ENCODE results near the gene SSBP3. TPM values are rescaled to one million over a fixed set of nuclear protein-coding genes. Genes with fewer than 3 reads are reported as not detected.

The SSBP3 gene
- total RNA-seq, 1 experiment from 2014 or later: 15.0 TPM

DNA sequence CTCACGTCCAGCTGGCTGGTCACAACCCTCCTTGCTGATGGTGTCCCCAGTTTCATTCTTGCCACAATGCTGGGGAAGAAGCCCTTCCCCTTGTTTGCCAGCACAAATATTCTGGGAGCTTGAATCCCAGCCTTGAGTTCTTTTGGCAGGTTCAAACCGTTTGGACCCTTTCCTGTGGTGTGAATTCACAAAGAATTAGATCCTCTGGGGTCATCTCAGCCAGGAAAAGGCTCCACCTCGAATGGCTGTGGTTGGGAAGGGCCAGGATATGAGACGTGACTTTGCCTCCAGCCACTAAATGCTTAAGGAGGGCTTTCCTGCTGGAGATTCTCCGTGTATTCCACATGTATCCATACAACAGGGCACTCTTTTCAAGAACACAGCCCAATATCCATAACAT, 139.3 kb downstream of the SSBP3 start:
- no TSS peak for BruUV-seq (replicated peaks)
- CTCF ChIA-PET: no interaction called here
- no peaks in the 10 kb centered on the region for H3K9me3 ChIP-seq (ENCODE audit: low read length)
- no peaks in the 10 kb centered on the region for H3K9me2 ChIP-seq (replicated peaks; ENCODE audit: low read length)
- H3K79me2 ChIP-seq (ENCODE audit: low read length): no peaks in the 10 kb centered on the region
- H3K4me1 ChIP-seq (ENCODE audit: insufficient read depth, low read length): no peaks in the 10 kb centered on the region
- no peak for DNase-seq
- no peak overlapping the region for H3K4me3 ChIP-seq (ENCODE audit: low read length)
- no peaks in the 10 kb centered on the region for H3K27me3 ChIP-seq (ENCODE audit: low read length)
- no peaks in the 10 kb centered on the region for H3F3A ChIP-seq (ENCODE audit: low read length, unreplicated experiment)
- ATAC-seq: no peak
- no peak overlapping the region for H3K27ac ChIP-seq (ENCODE audit: low read length)
- no peak overlapping the region for H2AFZ ChIP-seq (ENCODE audit: low read length)
- no peak overlapping the region for H3K9ac ChIP-seq (ENCODE audit: low read length)
- H3K36me3 ChIP-seq (ENCODE audit: low read depth, low read length): no peaks in the 10 kb centered on the region
- POLR2A ChIA-PET (ENCODE audit: unreplicated experiment): no interaction called here
- H3K4me2 ChIP-seq (ENCODE audit: low read length): no peak overlapping the region
- no peak for TF ChIP-seq EZH2phosphoT487 (IDR thresholded peaks at IDR 0.05; ENCODE audit: borderline replicate concordance, low read length)
- no peak for TF ChIP-seq EZH2 (IDR thresholded peaks at IDR 0.05; ENCODE audit: low read length, unreplicated experiment)
- no peaks in the 10 kb centered on the region for H4K20me1 ChIP-seq (ENCODE audit: low read length)
- intact Hi-C loops (cut with micrococcal nuclease): no loop called here

DNA sequence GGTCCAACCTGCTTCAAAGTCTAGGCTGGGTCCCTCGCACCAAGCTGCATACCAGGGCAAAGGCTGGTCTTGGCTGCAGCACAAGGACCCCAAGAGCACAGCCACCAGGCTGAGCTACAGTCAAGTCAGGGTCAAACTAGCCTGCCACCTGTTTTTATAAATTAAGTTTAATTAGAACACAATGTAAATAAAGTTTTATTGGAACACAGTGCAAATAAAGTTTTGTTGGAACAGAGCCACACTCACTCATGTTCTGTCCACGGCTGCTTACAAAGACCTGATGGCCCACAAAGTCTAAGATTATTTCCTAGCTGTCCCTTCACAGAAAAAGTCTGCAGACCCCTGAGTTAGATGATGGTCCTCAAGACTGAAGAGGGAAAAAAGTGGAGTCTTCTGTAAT, 140.0 kb downstream of the SSBP3 start:
- Histone ChIP-seq H3K36me3 (ENCODE audit: low read depth, low read length) (no peaks in the 10 kb centered on the region), H3F3A (ENCODE audit: low read length, unreplicated experiment) (no peaks in the 10 kb centered on the region), H4K20me1 (ENCODE audit: low read length) (no peaks in the 10 kb centered on the region), H3K9me2 (replicated peaks; ENCODE audit: low read length) (no peaks in the 10 kb centered on the region), H3K79me2 (ENCODE audit: low read length) (no peaks in the 10 kb centered on the region), H3K9ac (ENCODE audit: low read length) (no peak overlapping the region), H3K4me2 (ENCODE audit: low read length) (no peak overlapping the region), H3K4me3 (ENCODE audit: low read length) (no peak overlapping the region), H3K27ac (ENCODE audit: low read length) (no peak overlapping the region), H3K27me3 (ENCODE audit: low read length) (no peaks in the 10 kb centered on the region), H2AFZ (ENCODE audit: low read length) (no peak overlapping the region), H3K9me3 (ENCODE audit: low read length) (no peaks in the 10 kb centered on the region), H3K4me1 (ENCODE audit: insufficient read depth, low read length) (no peaks in the 10 kb centered on the region)
- ChIA-PET POLR2A (ENCODE audit: unreplicated experiment) (no interaction called here), CTCF (no interaction called here)
- intact Hi-C loops (cut with micrococcal nuclease): no loop called here
- no peak for ATAC-seq
- BruUV-seq (replicated peaks): no TSS peak
- TF ChIP-seq, protein P1, sequence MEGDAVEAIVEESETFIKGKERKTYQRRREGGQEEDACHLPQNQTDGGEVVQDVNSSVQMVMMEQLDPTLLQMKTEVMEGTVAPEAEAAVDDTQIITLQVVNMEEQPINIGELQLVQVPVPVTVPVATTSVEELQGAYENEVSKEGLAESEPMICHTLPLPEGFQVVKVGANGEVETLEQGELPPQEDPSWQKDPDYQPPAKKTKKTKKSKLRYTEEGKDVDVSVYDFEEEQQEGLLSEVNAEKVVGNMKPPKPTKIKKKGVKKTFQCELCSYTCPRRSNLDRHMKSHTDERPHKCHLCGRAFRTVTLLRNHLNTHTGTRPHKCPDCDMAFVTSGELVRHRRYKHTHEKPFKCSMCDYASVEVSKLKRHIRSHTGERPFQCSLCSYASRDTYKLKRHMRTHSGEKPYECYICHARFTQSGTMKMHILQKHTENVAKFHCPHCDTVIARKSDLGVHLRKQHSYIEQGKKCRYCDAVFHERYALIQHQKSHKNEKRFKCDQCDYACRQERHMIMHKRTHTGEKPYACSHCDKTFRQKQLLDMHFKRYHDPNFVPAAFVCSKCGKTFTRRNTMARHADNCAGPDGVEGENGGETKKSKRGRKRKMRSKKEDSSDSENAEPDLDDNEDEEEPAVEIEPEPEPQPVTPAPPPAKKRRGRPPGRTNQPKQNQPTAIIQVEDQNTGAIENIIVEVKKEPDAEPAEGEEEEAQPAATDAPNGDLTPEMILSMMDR (conservative IDR thresholded peaks at IDR 0.05; ENCODE audit: low read depth, low read length): no peak
- TF ChIP-seq EZH2phosphoT487 (IDR thresholded peaks at IDR 0.05; ENCODE audit: borderline replicate concordance, low read length) (no peak), EZH2 (IDR thresholded peaks at IDR 0.05; ENCODE audit: low read length, unreplicated experiment) (no peak)
- DNase-seq: no peak

DNA sequence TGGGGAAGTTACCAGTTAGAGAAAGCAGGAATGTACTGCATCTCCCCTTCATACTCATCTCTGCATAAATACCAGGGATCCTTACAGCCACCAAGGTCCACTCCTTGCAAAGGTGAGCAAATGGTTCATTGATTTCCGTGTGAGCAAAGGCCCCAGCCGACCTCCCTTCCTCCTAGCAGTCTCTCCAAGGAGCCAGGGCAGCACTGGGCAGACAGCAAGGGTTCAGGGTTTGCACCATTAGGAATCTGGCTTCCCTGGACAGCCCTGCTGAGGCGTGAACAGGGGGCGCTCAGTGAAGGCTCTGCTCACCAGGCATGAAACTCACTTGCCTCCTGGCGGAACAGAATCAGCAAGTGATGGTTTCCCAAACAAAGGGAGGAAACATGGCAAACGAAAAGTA, 140.5 kb downstream of the SSBP3 start:
- no peak overlapping the region for H3K4me2 ChIP-seq (ENCODE audit: low read length)
- POLR2A ChIA-PET (ENCODE audit: unreplicated experiment): no interaction called here
- ATAC-seq (no peak), DNase-seq (no peak)
- H3K9ac ChIP-seq (ENCODE audit: low read length): no peak overlapping the region
- H3K27ac ChIP-seq (ENCODE audit: low read length): no peak overlapping the region
- H3K79me2 ChIP-seq (ENCODE audit: low read length): no peaks in the 10 kb centered on the region
- H4K20me1 ChIP-seq (ENCODE audit: low read length): no peaks in the 10 kb centered on the region
- CTCF ChIA-PET: no interaction called here
- TF ChIP-seq, protein P1 (conservative IDR thresholded peaks at IDR 0.05; ENCODE audit: low read depth, low read length): no peak
- TF ChIP-seq EZH2phosphoT487 (IDR thresholded peaks at IDR 0.05; ENCODE audit: borderline replicate concordance, low read length): no peak
- TF ChIP-seq EZH2 (IDR thresholded peaks at IDR 0.05; ENCODE audit: low read length, unreplicated experiment): no peak
- H3K4me3 ChIP-seq (ENCODE audit: low read length): no peak overlapping the region
- H3K9me2 ChIP-seq (replicated peaks; ENCODE audit: low read length): no peaks in the 10 kb centered on the region
- no peaks in the 10 kb centered on the region for H3K36me3 ChIP-seq (ENCODE audit: low read depth, low read length)
- BruUV-seq (replicated peaks): no TSS peak
- H3K9me3 ChIP-seq (ENCODE audit: low read length): no peaks in the 10 kb centered on the region
- no peak overlapping the region for H2AFZ ChIP-seq (ENCODE audit: low read length)
- H3F3A ChIP-seq (ENCODE audit: low read length, unreplicated experiment): no peaks in the 10 kb centered on the region
- intact Hi-C loops (cut with micrococcal nuclease): no loop called here
- no peaks in the 10 kb centered on the region for H3K4me1 ChIP-seq (ENCODE audit: insufficient read depth, low read length)
- H3K27me3 ChIP-seq (ENCODE audit: low read length): no peaks in the 10 kb centered on the region
